Breast epithelium (tissue), 4 donors: ENCODE measurements around the gene LIN28A. TPM values are rescaled to one million over a fixed set of nuclear protein-coding genes. Genes with fewer than 3 reads are reported as not detected.

Experiments
- DNase-seq, 2 donors: peaks; one replicate each; pipeline ENCODE4 v3.0.0-alpha.2; 2019; ENCODE audit warnings: low spot score in 2 of 2
- H3K27ac ChIP-seq, 2 donors: fragments of 200-600 bp; sonication (generic) in 1 of 2; one replicate each; pipeline ENCODE4 v1.5.1; 2016 to 2019; ENCODE audit warnings: mild to moderate bottlenecking in 1 of 2
- H3K27me3 ChIP-seq, 2 donors: fragments of 200-600 bp; sonication (generic) in 1 of 2; one replicate each; pipeline versions ENCODE4 v1.5.1 to v1.6.0; 2017 to 2019; ENCODE audit warnings: control low read depth in 1 of 2, mild to moderate bottlenecking in 1 of 2
- H3K36me3 ChIP-seq: fragments of 200-600 bp; one replicate; pipeline ENCODE4 v1.5.1; 2019
- H3K4me1 ChIP-seq, 2 donors: fragments of 200-600 bp; sonication (generic); one replicate each; pipeline ENCODE4 v1.5.1; 2016 to 2019; ENCODE audit warnings: control low read depth in 1 of 2
- H3K4me3 ChIP-seq, 3 donors: fragments of 200-600 bp; sonication (generic); 1 replicate in 2 of 3; 2 replicates in 1 of 3; pipeline ENCODE4 v1.5.1; 2016 to 2019; ENCODE audit warnings: mild to moderate bottlenecking in 3 of 3, moderate library complexity in 2 of 3
- H3K9me3 ChIP-seq, 2 donors: fragments of 200-600 bp; sonication (generic) in 1 of 2; one replicate each; pipeline ENCODE4 v1.5.1; 2016 to 2019; ENCODE audit warnings: control low read depth in 1 of 2
- POLR2A ChIP-seq: fragments of 450-650 bp; IDR thresholded peaks from one replicate; pipeline ENCODE4 v1.6.1; 2016; ENCODE audit warnings: antibody characterized with exemption, mild to moderate bottlenecking, moderate library complexity
- POLR2AphosphoS5 ChIP-seq, 3 donors: sonication (generic); formaldehyde crosslinking; IDR thresholded peaks; one replicate each; pipeline ENCODE4 v1.6.1; 2017; ENCODE audit warnings: antibody characterized with exemption in 3 of 3
- intact Hi-C: fragments of 100-400 bp; cut with DNase I; formaldehyde crosslinking; loops from one replicate; pipeline ENCODE4 v1.15.1; 2023; ENCODE audit warnings: low total_unique reads
- total RNA-seq, 3 donors: library from RNA; depleted of rRNA; stranded (reverse); fragments of >200 nt; gene quantifications; one replicate each; pipeline ENCODE4 v1.1.0, GENCODE V29; 2016
- TF ChIP-seq, protein P1 (sequence below), 3 donors: fragments of 450-650 bp; IDR thresholded peaks; one replicate each; pipeline ENCODE4 v1.5.1; 2016 to 2017; ENCODE audit warnings: antibody characterized with exemption in 3 of 3, mild to moderate bottlenecking in 3 of 3, moderate library complexity in 3 of 3

The LIN28A gene
- total RNA-seq, 3 donors from 2014 or later, result not detected

DNA sequence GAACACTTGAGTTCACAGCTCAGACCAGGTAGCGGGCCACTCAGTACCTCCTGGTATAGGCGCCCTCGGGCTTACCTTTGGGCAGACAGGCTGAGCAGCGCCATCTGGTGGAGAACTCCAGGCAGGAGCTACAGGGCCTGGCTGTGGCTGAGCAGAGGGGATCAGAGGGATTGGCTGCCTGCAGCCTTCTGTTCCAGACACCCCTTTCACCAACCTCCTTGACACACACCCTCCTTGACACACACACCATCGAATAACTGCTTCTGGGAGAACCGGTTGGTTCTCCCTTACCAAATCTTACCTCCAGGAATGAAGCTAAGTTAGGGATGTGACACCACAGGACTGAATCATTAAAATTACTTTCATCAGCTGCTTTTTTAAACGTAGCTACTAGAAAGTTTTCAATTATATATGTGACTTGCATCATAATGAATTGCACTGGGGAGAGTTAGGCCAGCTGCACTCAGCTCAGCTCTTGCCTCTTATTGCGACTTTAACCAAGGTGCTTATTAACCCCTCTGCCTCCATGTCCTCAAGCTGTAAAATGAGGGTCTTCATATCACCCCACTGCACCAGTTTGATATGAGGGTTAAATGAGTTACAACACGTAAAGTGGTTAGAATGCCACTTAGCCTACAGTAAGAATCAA is 6.6 kb downstream of the LIN28A start:
- peak in 1 of 2 donors; percentile 68 for DNase-seq
- intact Hi-C loops, result loop anchor here (5.0 kb wide), 1 partner anchor 885 kb away; no protein-coding TSS in a partner anchor
- H3K27me3 ChIP-seq, result peaks cover 0 to 28% of the 10 kb centered on the region in 2 donors
- H3K4me3 ChIP-seq, result no peak overlapping the region
- H3K9me3 ChIP-seq, result no peaks in the 10 kb centered on the region
- no peak overlapping the region for H3K27ac ChIP-seq
- no peaks in the 10 kb centered on the region for H3K36me3 ChIP-seq
- H3K4me1 ChIP-seq, result no peaks in the 10 kb centered on the region
- TF ChIP-seq, protein P1, sequence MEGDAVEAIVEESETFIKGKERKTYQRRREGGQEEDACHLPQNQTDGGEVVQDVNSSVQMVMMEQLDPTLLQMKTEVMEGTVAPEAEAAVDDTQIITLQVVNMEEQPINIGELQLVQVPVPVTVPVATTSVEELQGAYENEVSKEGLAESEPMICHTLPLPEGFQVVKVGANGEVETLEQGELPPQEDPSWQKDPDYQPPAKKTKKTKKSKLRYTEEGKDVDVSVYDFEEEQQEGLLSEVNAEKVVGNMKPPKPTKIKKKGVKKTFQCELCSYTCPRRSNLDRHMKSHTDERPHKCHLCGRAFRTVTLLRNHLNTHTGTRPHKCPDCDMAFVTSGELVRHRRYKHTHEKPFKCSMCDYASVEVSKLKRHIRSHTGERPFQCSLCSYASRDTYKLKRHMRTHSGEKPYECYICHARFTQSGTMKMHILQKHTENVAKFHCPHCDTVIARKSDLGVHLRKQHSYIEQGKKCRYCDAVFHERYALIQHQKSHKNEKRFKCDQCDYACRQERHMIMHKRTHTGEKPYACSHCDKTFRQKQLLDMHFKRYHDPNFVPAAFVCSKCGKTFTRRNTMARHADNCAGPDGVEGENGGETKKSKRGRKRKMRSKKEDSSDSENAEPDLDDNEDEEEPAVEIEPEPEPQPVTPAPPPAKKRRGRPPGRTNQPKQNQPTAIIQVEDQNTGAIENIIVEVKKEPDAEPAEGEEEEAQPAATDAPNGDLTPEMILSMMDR (IDR thresholded peaks at IDR 0.05), result peak in 2 of 3 donors; percentile 32 to 34
- no peak for TF ChIP-seq POLR2A
- no peak for TF ChIP-seq POLR2AphosphoS5 (IDR thresholded peaks at IDR 0.05)

DNA sequence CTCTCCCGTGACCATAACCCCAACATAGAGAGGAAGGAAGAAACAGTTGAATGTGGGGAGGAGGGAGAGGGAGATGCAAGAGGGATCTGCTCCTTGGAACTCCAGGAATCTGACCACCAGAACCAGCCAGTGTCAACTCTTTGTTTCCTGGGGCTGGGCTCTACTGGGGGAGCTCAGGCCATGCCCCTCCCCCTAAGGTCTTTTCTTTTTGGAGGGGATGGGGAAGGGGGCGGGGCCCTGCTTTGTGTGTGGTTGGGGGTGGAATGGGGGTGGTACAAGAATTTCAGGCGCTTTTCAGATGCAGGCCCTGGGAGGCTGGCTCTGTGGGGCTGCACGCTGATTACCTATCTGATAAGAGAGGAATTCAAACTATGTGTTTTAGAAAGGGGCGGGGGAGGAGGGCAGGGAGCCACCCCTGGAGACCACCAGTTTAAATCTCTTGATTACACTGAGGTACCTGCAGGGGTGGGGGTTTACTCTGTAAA is 8.3 kb downstream of the LIN28A start:
- intact Hi-C loops, result loop anchor here (5.0 kb wide), 1 partner anchor 883 kb away; no protein-coding TSS in a partner anchor
- Histone ChIP-seq H3K4me3 (no peak overlapping the region), H3K4me1 (no peaks in the 10 kb centered on the region), H3K36me3 (no peaks in the 10 kb centered on the region), H3K9me3 (no peaks in the 10 kb centered on the region), H3K27me3 (peaks cover 0 to 14% of the 10 kb centered on the region in 2 donors), H3K27ac (no peak overlapping the region)
- TF ChIP-seq, protein P1 (IDR thresholded peaks at IDR 0.05), result no peak
- TF ChIP-seq POLR2A, result no peak
- TF ChIP-seq POLR2AphosphoS5 (IDR thresholded peaks at IDR 0.05), result no peak
- DNase-seq, result no peak

DNA sequence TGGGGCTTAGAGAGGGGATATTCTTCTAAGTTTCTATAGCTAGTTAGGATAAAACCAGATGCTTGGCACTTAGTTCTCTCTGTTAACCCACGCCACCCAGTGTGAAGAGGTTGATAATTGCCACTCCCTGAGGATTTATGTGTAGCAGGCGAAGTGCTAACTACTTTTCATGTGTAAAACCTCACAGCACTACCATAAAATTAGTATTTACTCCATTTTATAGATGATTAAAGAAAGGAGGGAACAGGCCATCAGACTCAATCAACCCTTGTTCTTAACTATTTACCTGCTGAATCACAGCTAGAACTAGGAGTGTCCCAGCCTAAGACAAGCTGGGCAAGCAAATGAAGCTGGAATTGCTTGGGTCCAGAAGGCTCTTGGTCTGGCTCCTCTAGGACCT is 8.9 kb downstream of the LIN28A start:
- no peak overlapping the region for H3K27ac ChIP-seq
- intact Hi-C loops, result loop anchor here (5.0 kb wide), 1 partner anchor 883 kb away; no protein-coding TSS in a partner anchor
- no peaks in the 10 kb centered on the region for H3K4me1 ChIP-seq
- peaks cover 0 to 10% of the 10 kb centered on the region in 2 donors for H3K27me3 ChIP-seq
- no peak for DNase-seq
- no peak for TF ChIP-seq POLR2AphosphoS5 (IDR thresholded peaks at IDR 0.05)
- TF ChIP-seq POLR2A, result no peak
- TF ChIP-seq, protein P1 (IDR thresholded peaks at IDR 0.05), result no peak
- H3K9me3 ChIP-seq, result no peaks in the 10 kb centered on the region
- H3K4me3 ChIP-seq, result no peak overlapping the region
- no peaks in the 10 kb centered on the region for H3K36me3 ChIP-seq

DNA sequence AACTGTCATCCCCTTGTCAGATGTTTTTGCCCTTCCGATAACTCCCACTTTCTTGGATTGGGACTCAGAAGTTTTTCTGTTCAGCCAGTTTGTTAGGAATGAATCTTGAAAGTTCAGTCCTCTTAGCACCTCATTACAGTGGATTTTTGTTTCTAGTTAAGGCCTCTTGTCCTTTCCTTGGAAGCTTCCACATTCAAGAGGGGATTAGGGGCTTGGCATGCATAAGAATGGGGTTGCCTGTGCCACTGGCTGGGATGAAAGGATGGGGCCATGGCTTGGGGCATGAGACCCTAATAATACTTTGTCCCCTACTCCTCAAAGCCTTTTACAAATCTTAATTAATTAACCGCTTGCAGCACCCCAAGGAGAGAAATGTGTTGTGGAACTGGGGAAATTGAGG is 19.1 kb downstream of the LIN28A start:
- TF ChIP-seq POLR2A, result no peak
- no peak for TF ChIP-seq POLR2AphosphoS5 (IDR thresholded peaks at IDR 0.05)
- TF ChIP-seq, protein P1 (IDR thresholded peaks at IDR 0.05), result no peak
- no peak for DNase-seq
- Histone ChIP-seq H3K36me3 (no peaks in the 10 kb centered on the region), H3K9me3 (no peaks in the 10 kb centered on the region), H3K4me1 (no peaks in the 10 kb centered on the region), H3K27ac (no peak overlapping the region), H3K27me3 (no peaks in the 10 kb centered on the region), H3K4me3 (no peak overlapping the region)
- intact Hi-C loops, result no loop called here

DNA sequence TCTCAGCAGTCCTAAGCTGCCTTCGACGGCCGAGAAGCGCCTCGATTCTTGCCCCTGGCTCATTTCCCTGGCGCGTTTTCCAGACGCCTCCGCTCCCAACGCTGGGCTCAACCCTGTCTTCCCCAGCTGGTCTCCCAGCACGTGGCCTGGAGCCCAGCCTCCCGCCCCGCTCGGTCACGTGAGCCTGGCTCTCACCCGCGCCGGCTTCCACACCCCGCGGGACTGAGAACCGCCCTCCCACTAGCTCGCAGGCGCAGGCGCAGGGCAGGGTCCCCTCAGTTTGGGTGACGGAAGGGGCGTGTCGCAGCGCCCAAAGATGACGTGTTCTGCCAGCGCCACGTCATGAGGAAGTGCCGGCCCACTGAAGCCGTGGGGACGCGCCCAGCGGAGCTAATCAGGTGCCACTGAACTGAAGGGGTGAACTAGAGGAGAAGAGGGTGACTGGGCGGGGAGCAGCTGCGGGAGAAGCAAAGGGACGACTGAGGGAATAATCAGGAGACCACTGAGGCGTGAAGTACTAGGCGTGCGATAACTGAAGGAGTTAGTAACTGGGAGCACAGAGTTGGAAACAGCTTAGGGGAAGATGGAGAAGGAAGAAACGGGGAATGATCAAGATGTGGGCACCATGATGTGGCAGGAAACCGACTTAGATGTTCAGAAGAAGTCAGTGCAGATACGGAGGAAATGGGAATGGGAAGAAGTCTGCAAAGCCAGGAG is 21.5 kb downstream of the LIN28A start, which contains the start of gene DHDDS:
Gene DHDDS, plus strand, starts transcription at position 343 of the 717 bp plus-strand sequence. CDS start 625 bp downstream, outside the sequence.
- Histone ChIP-seq H3K27ac (peak within 1 kb of the TSS; percentile 68 to 83), H3K27me3 (no peaks in the 10 kb centered on the region), H3K9me3 (no peaks in the 10 kb centered on the region), H3K4me1 (no peaks in the 10 kb centered on the region), H3K4me3 (peak within 1 kb of the TSS; percentile 65 to 79 (median 74)), H3K36me3 (no peaks in the 10 kb centered on the region)
- DNase-seq, result peak; percentile 98 to 99
- peak; percentile 71 for TF ChIP-seq POLR2A
- TF ChIP-seq, protein P1 (IDR thresholded peaks at IDR 0.05), result peak in 1 of 3 donors; percentile 13
- peak; percentile 96 to 98 (median 97) for TF ChIP-seq POLR2AphosphoS5 (IDR thresholded peaks at IDR 0.05)
- intact Hi-C loops, result no loop called here
